H9 (cell line): ENCODE measurements around the gene PTGES3L. TPM values are rescaled to one million over a fixed set of nuclear protein-coding genes. Genes with fewer than 3 reads are reported as not detected.

Experiments
- DNase-seq: peaks from one replicate; pipeline ENCODE4 v3.0.0-alpha.2; 2017
- H2AFZ ChIP-seq: one replicate; pipeline ENCODE4 v1.6.1; 2013; ENCODE audit warnings: mild to moderate bottlenecking, low read length, control low read depth, moderate library complexity
- H2AK5ac ChIP-seq: 2 replicates; pipeline ENCODE4 v1.6.1; 2013; ENCODE audit warnings: low read length, control low read depth, mixed read lengths; ENCODE audit not compliant: insufficient read length
- H2BK120ac ChIP-seq: one replicate; pipeline ENCODE4 v1.6.1; 2013; ENCODE audit warnings: low read depth, mild to moderate bottlenecking, low read length, control low read depth, inconsistent platforms; ENCODE audit not compliant: poor library complexity, severe bottlenecking
- H2BK12ac ChIP-seq: 2 replicates; pipeline ENCODE4 v1.6.1; 2013; ENCODE audit warnings: low read length, control low read depth, mixed read lengths, low read depth; ENCODE audit not compliant: insufficient read length
- H2BK15ac ChIP-seq: 2 replicates; pipeline ENCODE4 v1.6.1; 2013; ENCODE audit warnings: low read depth, low read length, control low read depth
- H2BK20ac ChIP-seq: one replicate; pipeline ENCODE4 v1.6.1; 2013; ENCODE audit warnings: low read depth, mild to moderate bottlenecking, low read length, control low read depth, inconsistent platforms; ENCODE audit not compliant: poor library complexity, severe bottlenecking
- H2BK5ac ChIP-seq: 2 replicates; pipeline ENCODE4 v1.6.1; 2013; ENCODE audit warnings: low read length, control low read depth, mixed read lengths; ENCODE audit not compliant: insufficient read length
- H3K14ac ChIP-seq: 2 replicates; pipeline ENCODE4 v1.6.1; 2013; ENCODE audit warnings: low read length, control low read depth; ENCODE audit not compliant: insufficient read depth
- H3K18ac ChIP-seq: 2 replicates; pipeline ENCODE4 v1.6.1; 2013; ENCODE audit warnings: low read depth, mild to moderate bottlenecking, mixed read lengths, low read length, control low read depth; ENCODE audit not compliant: insufficient read length
- H3K23ac ChIP-seq: 2 replicates; pipeline ENCODE4 v1.6.1; 2013; ENCODE audit warnings: low read length, control low read depth, mixed read lengths, low read depth; ENCODE audit not compliant: insufficient read length
- H3K23me2 ChIP-seq: 2 replicates; pipeline ENCODE4 v1.6.1; 2013; ENCODE audit warnings: low read depth, mild to moderate bottlenecking, mixed read lengths, low read length, control low read depth; ENCODE audit not compliant: insufficient read length, poor library complexity, severe bottlenecking
- H3K27ac ChIP-seq: 2 replicates; pipeline ENCODE4 v1.5.1; 2013; ENCODE audit warnings: low read length, control low read depth, mixed read lengths, low read depth; ENCODE audit not compliant: insufficient read length
- H3K27me3 ChIP-seq: 2 replicates; pipeline ENCODE4 v1.6.1; 2013; ENCODE audit warnings: low read length, control low read depth, inconsistent platforms; ENCODE audit not compliant: insufficient read depth
- H3K4ac ChIP-seq: 2 replicates; pipeline ENCODE4 v1.6.1; 2013; ENCODE audit warnings: low read depth, mild to moderate bottlenecking, control low read depth, inconsistent platforms, low read length, moderate library complexity
- H3K4me1 ChIP-seq: 2 replicates; pipeline ENCODE4 v1.6.1; 2013; ENCODE audit warnings: low read length, control low read depth, inconsistent platforms; ENCODE audit not compliant: insufficient read depth
- H3K4me2 ChIP-seq: 2 replicates; pipeline ENCODE4 v1.6.1; 2013; ENCODE audit warnings: low read length, control low read depth, mixed read lengths; ENCODE audit not compliant: insufficient read length, insufficient read depth
- H3K56ac ChIP-seq: 2 replicates; pipeline ENCODE4 v1.6.1; 2013; ENCODE audit warnings: low read depth, mild to moderate bottlenecking, mixed read lengths, low read length, control low read depth; ENCODE audit not compliant: insufficient read length
- H3K79me1 ChIP-seq: 2 replicates; pipeline ENCODE4 v1.6.1; 2013; ENCODE audit warnings: low read depth, mild to moderate bottlenecking, moderate library complexity, low read length, control low read depth, inconsistent platforms; ENCODE audit not compliant: insufficient read depth, poor library complexity, severe bottlenecking
- H3K79me2 ChIP-seq: 2 replicates; pipeline ENCODE4 v1.6.1; 2013; ENCODE audit warnings: low read length, control low read depth, inconsistent platforms; ENCODE audit not compliant: insufficient read depth
- H3K9ac ChIP-seq: 2 replicates; pipeline ENCODE4 v1.6.1; 2013; ENCODE audit warnings: low read length, control low read depth, mixed read lengths; ENCODE audit not compliant: insufficient read length; ENCODE audit errors: extremely low read depth
- H3K9me3 ChIP-seq: one replicate; pipeline ENCODE4 v1.6.1; 2013; ENCODE audit warnings: low read depth, low read length, inconsistent platforms; ENCODE audit not compliant: control insufficient read depth
- H3T11ph ChIP-seq: one replicate; pipeline ENCODE4 v1.6.1; 2013; ENCODE audit warnings: mild to moderate bottlenecking, low read length, control low read depth, inconsistent platforms
- H4K20me1 ChIP-seq: one replicate; pipeline ENCODE4 v1.6.1; 2013; ENCODE audit not compliant: control insufficient read depth, insufficient read length, insufficient read depth
- H4K5ac ChIP-seq: 2 replicates; pipeline ENCODE4 v1.6.1; 2013; ENCODE audit warnings: low read depth, mild to moderate bottlenecking, mixed read lengths, low read length, control low read depth; ENCODE audit not compliant: insufficient read length
- H4K8ac ChIP-seq: replicated peaks from 2 replicates; pipeline ENCODE4 v1.6.1; 2013; ENCODE audit warnings: low read length, control low read depth, mixed read lengths, low read depth; ENCODE audit not compliant: insufficient read length
- H4K91ac ChIP-seq: 2 replicates; pipeline ENCODE4 v1.6.1; 2013; ENCODE audit warnings: low read depth, mild to moderate bottlenecking, moderate library complexity, mixed read lengths, low read length, control low read depth; ENCODE audit not compliant: insufficient read length
- H3K27ac Mint-ChIP-seq, 3 experiments: 2 replicates in 2 of 3; 3 replicates in 1 of 3; pipeline ENCODE4 v1.8.0; 2020 to 2021; ENCODE audit warnings: mixed read lengths in 3 of 3, mild to moderate bottlenecking in 1 of 3, moderate library complexity in 1 of 3
- H3K27me3 Mint-ChIP-seq: 2 replicates; pipeline ENCODE4 v1.8.0; 2021; ENCODE audit warnings: low read depth, mild to moderate bottlenecking, moderate library complexity, mixed read lengths
- H3K36me3 Mint-ChIP-seq, 3 experiments: 2 replicates in 2 of 3; 3 replicates in 1 of 3; pipeline ENCODE4 v1.8.0; 2020 to 2021; ENCODE audit warnings: low read depth in 3 of 3, mixed read lengths in 3 of 3; ENCODE audit not compliant: insufficient read depth in 1 of 3
- H3K4me1 Mint-ChIP-seq, 2 experiments: 2 replicates each; pipeline ENCODE4 v1.8.0; 2020; ENCODE audit warnings: mixed read lengths in 2 of 2
- H3K4me3 Mint-ChIP-seq, 2 experiments: 2 replicates in 1 of 2; 3 replicates in 1 of 2; pipeline ENCODE4 v1.8.0; 2020 to 2021; ENCODE audit warnings: mild to moderate bottlenecking in 2 of 2, mixed read lengths in 2 of 2, moderate library complexity in 1 of 2
- H3K9me3 Mint-ChIP-seq, 2 experiments: 2 replicates in 1 of 2; 3 replicates in 1 of 2; pipeline ENCODE4 v1.8.0; 2020; ENCODE audit warnings: mild to moderate bottlenecking in 2 of 2, mixed read lengths in 2 of 2, moderate library complexity in 1 of 2
- WGBS: extraction: QIAGEN DNeasy Blood & Tissue Kit; methylation state at CpG from one replicate; pipeline ENCODE4 v1.1.7; 2013; ENCODE audit warnings: missing lambda C conversion rate, low lambda C conversion rate, mixed read lengths; ENCODE audit not compliant: insufficient read length; ENCODE audit errors: extremely low coverage; 5-methylcytosine and 5-hydroxymethylcytosine counted together
- total RNA-seq: library from RNA; stranded (reverse); gene quantifications from 2 replicates; pipeline ENCODE4 v1.2.1, GENCODE V29; 2021
- TF ChIP-seq, protein P1 (sequence below): fragments of 200-600 bp; sonication (generic); conservative IDR thresholded peaks from 3 replicates; pipeline ENCODE4 v1.8.0; 2021; ENCODE audit warnings: antibody characterized with exemption, mild to moderate bottlenecking

Gene PTGES3L
- total RNA-seq, 1 experiment from 2014 or later, result 4.2 TPM

DNA sequence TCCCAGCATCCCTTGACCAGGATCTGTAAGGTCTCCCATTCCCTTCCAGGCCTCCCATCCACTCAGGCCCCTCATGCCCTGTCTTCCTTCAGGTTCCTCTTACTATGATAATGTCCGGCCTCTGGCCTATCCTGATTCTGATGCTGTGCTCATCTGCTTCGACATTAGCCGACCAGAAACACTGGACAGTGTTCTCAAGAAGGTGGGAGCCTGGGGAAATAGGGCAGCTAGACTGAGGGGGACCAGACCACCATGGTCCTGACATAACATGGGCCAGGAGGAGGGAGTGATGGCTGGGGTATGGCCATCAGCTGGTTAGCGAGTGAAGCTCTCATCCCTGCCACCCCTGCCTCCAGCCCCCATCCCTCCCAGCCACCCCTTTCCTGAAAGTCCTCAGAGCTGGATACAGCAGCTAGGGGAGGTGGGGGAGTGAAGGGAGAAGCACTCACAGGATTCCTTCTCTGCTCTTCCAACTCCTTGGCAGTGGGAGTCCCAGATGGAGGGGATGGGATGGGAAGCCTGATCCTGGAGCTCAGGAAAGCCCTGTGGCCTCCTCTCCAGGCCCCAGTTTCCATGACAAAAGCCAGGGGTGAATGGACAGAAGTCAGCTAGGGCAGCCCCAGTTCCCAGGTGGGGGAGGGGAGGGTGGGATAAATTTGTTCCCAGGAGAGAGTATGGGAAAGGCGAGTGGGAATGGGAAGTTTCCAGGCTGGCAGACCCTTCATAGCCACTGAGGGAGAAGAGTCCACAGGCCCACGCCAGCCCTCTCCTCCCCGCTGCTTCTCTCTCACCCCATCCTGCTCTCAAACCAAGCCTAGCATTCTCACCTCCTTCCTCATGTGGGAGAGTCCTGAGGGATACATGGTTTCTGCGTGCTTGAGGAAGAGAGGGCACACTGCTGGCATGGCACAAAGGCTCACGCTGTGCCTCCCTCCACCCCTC is 47.5 kb upstream of the PTGES3L start:
- H3K23me2 ChIP-seq, result peaks cover 12% of the 10 kb centered on the region
- no peaks in the 10 kb centered on the region for H3K27me3 ChIP-seq
- no peak overlapping the region for H2BK5ac ChIP-seq
- no peak overlapping the region for H3K14ac ChIP-seq
- no peak overlapping the region for H4K5ac ChIP-seq
- H3K79me1 ChIP-seq, result no peaks in the 10 kb centered on the region
- TF ChIP-seq, protein P1, sequence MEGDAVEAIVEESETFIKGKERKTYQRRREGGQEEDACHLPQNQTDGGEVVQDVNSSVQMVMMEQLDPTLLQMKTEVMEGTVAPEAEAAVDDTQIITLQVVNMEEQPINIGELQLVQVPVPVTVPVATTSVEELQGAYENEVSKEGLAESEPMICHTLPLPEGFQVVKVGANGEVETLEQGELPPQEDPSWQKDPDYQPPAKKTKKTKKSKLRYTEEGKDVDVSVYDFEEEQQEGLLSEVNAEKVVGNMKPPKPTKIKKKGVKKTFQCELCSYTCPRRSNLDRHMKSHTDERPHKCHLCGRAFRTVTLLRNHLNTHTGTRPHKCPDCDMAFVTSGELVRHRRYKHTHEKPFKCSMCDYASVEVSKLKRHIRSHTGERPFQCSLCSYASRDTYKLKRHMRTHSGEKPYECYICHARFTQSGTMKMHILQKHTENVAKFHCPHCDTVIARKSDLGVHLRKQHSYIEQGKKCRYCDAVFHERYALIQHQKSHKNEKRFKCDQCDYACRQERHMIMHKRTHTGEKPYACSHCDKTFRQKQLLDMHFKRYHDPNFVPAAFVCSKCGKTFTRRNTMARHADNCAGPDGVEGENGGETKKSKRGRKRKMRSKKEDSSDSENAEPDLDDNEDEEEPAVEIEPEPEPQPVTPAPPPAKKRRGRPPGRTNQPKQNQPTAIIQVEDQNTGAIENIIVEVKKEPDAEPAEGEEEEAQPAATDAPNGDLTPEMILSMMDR, result no peak
- DNase-seq, result peak; percentile 80
- no peak overlapping the region for H3K27ac ChIP-seq
- Mint-ChIP-seq H3K4me1 (peaks cover 45 to 56% of the 10 kb centered on the region in 2 experiments), H3K36me3 (peaks cover 10 to 30% (median 25%) of the 10 kb centered on the region in 3 experiments; a peak in 6 of 7 replicates), H3K27me3 (no peaks in the 10 kb centered on the region), H3K4me3 (peak overlapping the region; percentile 50 to 67), H3K27ac (peak overlapping the region; percentile 76 to 90 (median 85)), H3K9me3 (no peaks in the 10 kb centered on the region)
- H3T11ph ChIP-seq, result no peak overlapping the region
- H2AK5ac ChIP-seq, result no peak overlapping the region
- H3K79me2 ChIP-seq, result no peaks in the 10 kb centered on the region
- no peak overlapping the region for H2BK15ac ChIP-seq
- H3K9me3 ChIP-seq, result no peaks in the 10 kb centered on the region
- H2BK12ac ChIP-seq, result no peak overlapping the region
- no peak overlapping the region for H2BK20ac ChIP-seq
- H3K56ac ChIP-seq, result no peak overlapping the region
- peaks cover 10% of the 10 kb centered on the region; the same call in 1 of the 2 replicates for H3K4me1 ChIP-seq
- H2BK120ac ChIP-seq, result no peak overlapping the region
- no peak overlapping the region for H3K23ac ChIP-seq
- H3K9ac ChIP-seq, result no peak overlapping the region
- H3K4me2 ChIP-seq, result peak overlapping the region; percentile 3
- no peak overlapping the region for H2AFZ ChIP-seq
- no peaks in the 10 kb centered on the region for H4K20me1 ChIP-seq
- no CpG with 5 or more reads among the region's 9 CpGs for WGBS
- no peak overlapping the region for H4K91ac ChIP-seq
- no peak overlapping the region for H3K4ac ChIP-seq
- no peak overlapping the region for H4K8ac ChIP-seq
- H3K18ac ChIP-seq, result no peak overlapping the region
